Fibroblast of mammary gland (primary cell): ENCODE measurements around the gene PEX19.
"Not testable (repeated sequence)": the region's sequence is repeated elsewhere in the genome, so short reads cannot be mapped to it uniquely, and the experiment has no call there.

Experiments used
- DNase-seq: peaks from one replicate; pipeline ENCODE4 v3.0.0-alpha.2; 2010; ENCODE audit warnings: low read depth
- H3K4me3 ChIP-seq: 2 replicates; pipeline ENCODE4 v1.5.1; 2011; ENCODE audit warnings: low read depth, mild to moderate bottlenecking, low read length, moderate library complexity; ENCODE audit not compliant: control insufficient read depth
- TF ChIP-seq, protein P1 (sequence below): conservative IDR thresholded peaks from 2 replicates; pipeline ENCODE4 v1.5.1; 2011; ENCODE audit warnings: low read depth, low read length, inconsistent platforms; ENCODE audit not compliant: control insufficient read depth, insufficient read depth

The PEX19 gene

DNA sequence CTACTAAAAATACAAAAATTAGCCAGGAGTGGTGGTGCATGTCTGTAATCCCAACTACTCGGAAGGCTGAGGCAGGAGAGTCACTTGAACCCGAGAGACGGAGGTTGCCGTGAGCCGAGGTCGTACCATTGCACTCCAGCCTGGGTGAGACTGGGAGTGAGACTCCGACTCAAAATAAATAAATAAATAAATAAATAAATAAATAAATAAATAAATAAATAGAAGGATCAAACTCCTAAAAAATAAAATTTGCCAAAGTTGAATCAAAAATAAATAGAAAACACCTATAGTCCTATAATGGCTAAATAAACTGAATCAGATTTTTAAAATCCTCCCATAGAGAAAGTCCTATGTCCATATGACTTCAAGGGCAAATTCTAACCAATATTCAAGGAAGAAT, 15.2 kb upstream of the PEX19 start:
- TF ChIP-seq, protein P1, sequence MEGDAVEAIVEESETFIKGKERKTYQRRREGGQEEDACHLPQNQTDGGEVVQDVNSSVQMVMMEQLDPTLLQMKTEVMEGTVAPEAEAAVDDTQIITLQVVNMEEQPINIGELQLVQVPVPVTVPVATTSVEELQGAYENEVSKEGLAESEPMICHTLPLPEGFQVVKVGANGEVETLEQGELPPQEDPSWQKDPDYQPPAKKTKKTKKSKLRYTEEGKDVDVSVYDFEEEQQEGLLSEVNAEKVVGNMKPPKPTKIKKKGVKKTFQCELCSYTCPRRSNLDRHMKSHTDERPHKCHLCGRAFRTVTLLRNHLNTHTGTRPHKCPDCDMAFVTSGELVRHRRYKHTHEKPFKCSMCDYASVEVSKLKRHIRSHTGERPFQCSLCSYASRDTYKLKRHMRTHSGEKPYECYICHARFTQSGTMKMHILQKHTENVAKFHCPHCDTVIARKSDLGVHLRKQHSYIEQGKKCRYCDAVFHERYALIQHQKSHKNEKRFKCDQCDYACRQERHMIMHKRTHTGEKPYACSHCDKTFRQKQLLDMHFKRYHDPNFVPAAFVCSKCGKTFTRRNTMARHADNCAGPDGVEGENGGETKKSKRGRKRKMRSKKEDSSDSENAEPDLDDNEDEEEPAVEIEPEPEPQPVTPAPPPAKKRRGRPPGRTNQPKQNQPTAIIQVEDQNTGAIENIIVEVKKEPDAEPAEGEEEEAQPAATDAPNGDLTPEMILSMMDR: no peak
- DNase-seq: no peak
- H3K4me3 ChIP-seq: no peak overlapping the region

GRCh38 chr1:160296036-160296435, 11.1 kb upstream of the PEX19 start:
- no peak for DNase-seq
- TF ChIP-seq, protein P1: no peak
- no peak overlapping the region for H3K4me3 ChIP-seq

GRCh38 chr1:160293020-160293968, 8.4 kb upstream of the PEX19 start:
- DNase-seq: peak; percentile 20
- no peak overlapping the region for H3K4me3 ChIP-seq
- TF ChIP-seq, protein P1: no peak

DNA sequence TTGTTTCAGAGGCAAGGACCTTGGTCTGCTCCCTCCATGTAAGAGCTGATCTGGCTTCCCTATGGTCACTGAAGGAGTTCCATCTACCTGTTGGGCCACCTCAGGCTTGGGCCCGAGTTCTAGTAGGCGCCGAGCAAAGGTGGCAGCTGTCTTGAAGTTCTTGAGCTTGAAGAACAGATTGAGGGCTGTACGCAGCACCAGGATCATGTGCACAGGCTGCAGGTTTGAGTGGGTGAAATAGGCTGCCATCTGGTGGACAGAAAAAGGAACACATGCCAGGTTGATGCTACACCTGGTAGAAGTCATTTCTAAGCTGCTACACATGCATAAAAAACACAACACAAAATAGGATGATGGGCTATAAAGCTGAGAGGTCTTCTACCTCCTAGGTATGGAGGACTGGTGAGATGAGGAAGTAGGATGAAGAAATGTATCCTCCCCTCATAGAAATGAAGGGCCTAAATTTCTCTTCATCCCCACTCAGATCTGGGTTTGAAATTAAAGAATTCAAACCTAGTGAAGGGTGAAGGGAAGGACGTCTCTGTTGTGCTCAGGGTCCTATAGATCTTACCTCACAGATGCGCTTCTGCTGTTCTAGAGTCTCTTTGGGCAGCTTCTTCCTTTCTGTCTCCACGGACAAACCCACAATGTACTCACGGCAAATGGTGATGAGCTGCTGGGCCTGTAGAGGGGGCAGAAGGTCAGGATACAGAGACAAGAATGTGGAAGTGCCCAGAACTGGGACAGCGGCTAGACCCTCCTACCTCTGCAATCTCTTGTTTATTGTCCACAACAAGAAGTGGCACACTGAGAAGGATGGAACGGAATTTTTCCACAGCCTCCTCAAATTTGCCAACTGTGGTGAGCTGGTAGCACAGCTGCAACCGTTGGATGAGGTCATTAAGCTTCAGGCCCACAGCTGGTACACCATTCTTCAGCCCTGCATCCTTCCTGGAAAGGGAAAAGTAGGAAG, 6.6 kb upstream of the PEX19 start:
- H3K4me3 ChIP-seq: no peak overlapping the region
- TF ChIP-seq, protein P1: peak; percentile 80
- DNase-seq: peak; percentile 76

DNA sequence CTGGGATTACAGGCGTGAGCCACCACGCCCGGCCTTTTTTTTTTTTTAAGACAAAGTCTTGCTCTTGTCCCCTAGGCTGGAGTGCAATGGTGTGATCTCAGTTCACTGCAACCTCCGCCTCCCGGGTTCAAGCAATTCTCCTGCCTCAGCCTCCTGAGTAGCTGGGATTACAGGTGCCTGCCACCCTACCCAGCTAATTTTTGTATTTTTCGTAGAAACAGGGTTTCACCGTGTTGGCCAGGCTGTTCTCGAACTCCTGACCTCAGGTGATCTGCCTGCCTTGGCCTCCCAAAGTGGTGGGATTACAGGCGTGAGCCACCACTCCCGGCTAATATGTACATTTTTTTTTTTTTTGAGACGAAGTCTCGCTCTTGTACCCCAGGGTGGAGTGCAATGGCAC, 2.8 kb upstream of the PEX19 start:
- DNase-seq, H3K4me3 ChIP-seq: not testable (repeated sequence)

GRCh38 chr1:160285506-160285905, 573 bp upstream of the PEX19 start:
- TF ChIP-seq, protein P1: no peak
- H3K4me3 ChIP-seq: peak overlapping the region; percentile 94
- no peak for DNase-seq

- peak; percentile 93 for DNase-seq
- TF ChIP-seq, protein P1: no peak
- peak overlapping the region; percentile 94 for H3K4me3 ChIP-seq
These were observed 632 bp downstream of the PEX19 start for GRCh38 chr1:160284220-160284781.
